ENCODE data around the gene LRRN3. TPM values are rescaled to one million over a fixed set of nuclear protein-coding genes. Genes with fewer than 3 reads are reported as not detected.

The LRRN3 gene
- total RNA-seq, 1 donor from 2014 or later = 1.7 TPM

- TF ChIP-seq, protein P1, sequence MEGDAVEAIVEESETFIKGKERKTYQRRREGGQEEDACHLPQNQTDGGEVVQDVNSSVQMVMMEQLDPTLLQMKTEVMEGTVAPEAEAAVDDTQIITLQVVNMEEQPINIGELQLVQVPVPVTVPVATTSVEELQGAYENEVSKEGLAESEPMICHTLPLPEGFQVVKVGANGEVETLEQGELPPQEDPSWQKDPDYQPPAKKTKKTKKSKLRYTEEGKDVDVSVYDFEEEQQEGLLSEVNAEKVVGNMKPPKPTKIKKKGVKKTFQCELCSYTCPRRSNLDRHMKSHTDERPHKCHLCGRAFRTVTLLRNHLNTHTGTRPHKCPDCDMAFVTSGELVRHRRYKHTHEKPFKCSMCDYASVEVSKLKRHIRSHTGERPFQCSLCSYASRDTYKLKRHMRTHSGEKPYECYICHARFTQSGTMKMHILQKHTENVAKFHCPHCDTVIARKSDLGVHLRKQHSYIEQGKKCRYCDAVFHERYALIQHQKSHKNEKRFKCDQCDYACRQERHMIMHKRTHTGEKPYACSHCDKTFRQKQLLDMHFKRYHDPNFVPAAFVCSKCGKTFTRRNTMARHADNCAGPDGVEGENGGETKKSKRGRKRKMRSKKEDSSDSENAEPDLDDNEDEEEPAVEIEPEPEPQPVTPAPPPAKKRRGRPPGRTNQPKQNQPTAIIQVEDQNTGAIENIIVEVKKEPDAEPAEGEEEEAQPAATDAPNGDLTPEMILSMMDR (IDR thresholded peaks at IDR 0.05; ENCODE audit: unreplicated experiment) = no peak
- Mint-ChIP-seq H3K4me3 (ENCODE audit: low read depth) (no peak overlapping the region), H3K4me1 (ENCODE audit: low read depth) (peaks cover 1% of the 10 kb centered on the region), H3K27ac (no peak overlapping the region), H3K36me3 (ENCODE audit: insufficient read depth) (no peaks in the 10 kb centered on the region), H3K9me3 (ENCODE audit: low read depth) (no peaks in the 10 kb centered on the region), H3K27me3 (no peaks in the 10 kb centered on the region)
- no peak for DNase-seq (ENCODE audit: low spot score, unreplicated experiment)
Observed at GRCh38 chr7:111172564-111173257, 81.8 kb downstream of the LRRN3 start.

DNA sequence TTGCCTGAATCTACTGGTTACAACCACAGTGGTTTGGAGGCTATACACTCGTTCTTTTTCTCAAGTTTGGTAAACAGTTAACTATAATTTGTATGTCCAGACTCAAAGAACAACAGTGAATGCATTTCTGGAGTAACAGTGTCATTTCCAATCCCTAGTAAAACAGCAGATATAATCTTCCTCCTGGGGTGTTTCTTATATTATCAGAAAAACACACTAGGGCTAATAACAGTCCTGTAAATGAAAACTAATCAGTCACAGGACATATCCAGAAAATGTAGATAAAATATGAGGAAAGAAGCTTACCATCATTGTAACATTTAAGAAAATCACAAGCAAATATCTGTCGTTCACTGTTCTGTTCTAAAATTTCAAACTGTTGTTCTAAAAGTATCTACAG, 82.6 kb downstream of the LRRN3 start:
- Mint-ChIP-seq H3K36me3 (ENCODE audit: insufficient read depth) (no peaks in the 10 kb centered on the region), H3K27me3 (no peaks in the 10 kb centered on the region), H3K4me1 (ENCODE audit: low read depth) (peaks cover 1% of the 10 kb centered on the region), H3K9me3 (ENCODE audit: low read depth) (peaks cover under 1% of the 10 kb centered on the region), H3K4me3 (ENCODE audit: low read depth) (no peak overlapping the region), H3K27ac (no peak overlapping the region)
- TF ChIP-seq, protein P1 (IDR thresholded peaks at IDR 0.05; ENCODE audit: unreplicated experiment) = no peak
- DNase-seq (ENCODE audit: low spot score, unreplicated experiment) = no peak

GRCh38 chr7:111173990-111174389, 83.1 kb downstream of the LRRN3 start:
- Mint-ChIP-seq H3K36me3 (ENCODE audit: insufficient read depth) (peaks cover 2% of the 10 kb centered on the region), H3K4me3 (ENCODE audit: low read depth) (no peak overlapping the region), H3K27me3 (no peaks in the 10 kb centered on the region), H3K4me1 (ENCODE audit: low read depth) (peaks cover 1% of the 10 kb centered on the region), H3K27ac (no peak overlapping the region), H3K9me3 (ENCODE audit: low read depth) (peaks cover 4% of the 10 kb centered on the region)
- DNase-seq (ENCODE audit: low spot score, unreplicated experiment) = no peak
- TF ChIP-seq, protein P1 (IDR thresholded peaks at IDR 0.05; ENCODE audit: unreplicated experiment) = no peak

DNA sequence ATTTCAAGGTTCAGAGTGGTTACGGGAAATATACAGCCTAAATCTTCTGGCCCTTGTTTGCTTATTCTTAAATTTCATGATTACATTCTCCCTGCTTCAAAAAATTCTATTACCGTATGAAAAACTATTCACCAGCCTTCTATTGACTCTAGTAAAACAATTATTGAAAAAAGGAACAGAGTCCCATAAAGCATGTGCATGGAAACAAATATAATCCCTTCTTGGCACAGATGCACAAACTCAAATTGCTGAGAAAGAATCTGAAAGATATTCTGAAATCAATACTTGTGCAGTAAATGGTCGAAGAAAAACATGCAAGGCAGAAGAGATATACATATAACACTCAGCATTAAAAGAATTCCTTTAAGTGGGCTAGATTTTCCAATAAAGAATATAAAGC, 83.6 kb downstream of the LRRN3 start:
- H3K4me3 Mint-ChIP-seq (ENCODE audit: low read depth) = no peak overlapping the region
- no peak overlapping the region for H3K27ac Mint-ChIP-seq
- H3K4me1 Mint-ChIP-seq (ENCODE audit: low read depth) = peaks cover 1% of the 10 kb centered on the region
- H3K9me3 Mint-ChIP-seq (ENCODE audit: low read depth) = peaks cover 4% of the 10 kb centered on the region
- TF ChIP-seq, protein P1 (IDR thresholded peaks at IDR 0.05; ENCODE audit: unreplicated experiment) = no peak
- H3K27me3 Mint-ChIP-seq = no peaks in the 10 kb centered on the region
- peaks cover 2% of the 10 kb centered on the region for H3K36me3 Mint-ChIP-seq (ENCODE audit: insufficient read depth)
- DNase-seq (ENCODE audit: low spot score, unreplicated experiment) = no peak

All from progenitor cell of endocrine pancreas (in vitro differentiated cells).